Measurements from ENCODE around the gene TBC1D17.

Gene TBC1D17

GRCh38 chr19:49830766-49831165 lies 46.7 kb upstream of the TBC1D17 start:
- Histone ChIP-seq H2AFZ (ENCODE audit: low read length) (no peak overlapping the region), H3K36me3 (replicated peaks; ENCODE audit: insufficient read depth, low read length) (no peaks in the 10 kb centered on the region; the same call in 1 of the 2 replicates), H3K79me2 (ENCODE audit: low read length) (peaks cover 14% of the 10 kb centered on the region), H3K9me3 (replicated peaks; ENCODE audit: insufficient read depth, low read length) (no peaks in the 10 kb centered on the region), H3K4me2 (ENCODE audit: low read depth, low read length) (no peak overlapping the region), H3F3A (ENCODE audit: insufficient read depth, low read length) (no peaks in the 10 kb centered on the region), H4K20me1 (ENCODE audit: insufficient read depth, low read length) (no peaks in the 10 kb centered on the region), H3K27ac (ENCODE audit: low read length) (no peak overlapping the region), H3K9me2 (replicated peaks; ENCODE audit: insufficient read depth, low read length) (no peaks in the 10 kb centered on the region), H3K9ac (ENCODE audit: low read length) (no peak overlapping the region), H3K27me3 (replicated peaks; ENCODE audit: insufficient read depth, low read length) (no peaks in the 10 kb centered on the region), H3K4me1 (ENCODE audit: low read length) (no peaks in the 10 kb centered on the region), H3K4me3 (ENCODE audit: low read length) (no peak overlapping the region)
- no peak for DNase-seq
- TF ChIP-seq CTCF (IDR thresholded peaks at IDR 0.05; ENCODE audit: low read length) (no peak), EZH2 (optimal IDR thresholded peaks at IDR 0.05; ENCODE audit: low read depth, low read length) (no peak), EZH2phosphoT487 (IDR thresholded peaks at IDR 0.05; ENCODE audit: low read length) (no peak)

DNA sequence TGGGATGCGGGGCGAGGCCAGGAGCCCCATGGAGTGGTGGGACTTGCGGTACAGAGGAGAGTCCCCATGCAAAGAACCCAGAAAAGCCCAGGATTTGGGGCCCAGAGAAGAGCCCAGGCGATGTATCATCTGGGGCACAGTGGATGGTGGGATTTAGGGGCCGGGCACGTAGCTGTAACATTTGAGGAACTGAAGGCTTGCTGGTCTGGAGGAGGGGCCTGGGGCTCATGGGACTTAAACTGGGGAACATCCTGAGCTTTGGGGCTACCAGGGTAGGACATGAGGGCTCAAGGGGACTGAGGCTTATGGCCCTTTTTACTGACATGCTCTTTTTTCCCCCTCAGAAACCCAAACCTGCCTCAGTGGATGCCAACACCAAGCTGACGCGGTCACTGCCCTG lies 45.9 kb upstream of the TBC1D17 start:
- H3K36me3 ChIP-seq (replicated peaks; ENCODE audit: insufficient read depth, low read length) = no peaks in the 10 kb centered on the region
- H3K4me2 ChIP-seq (ENCODE audit: low read depth, low read length) = no peak overlapping the region
- peaks cover 8% of the 10 kb centered on the region for H3K79me2 ChIP-seq (ENCODE audit: low read length)
- TF ChIP-seq EZH2 (optimal IDR thresholded peaks at IDR 0.05; ENCODE audit: low read depth, low read length) (no peak), CTCF (IDR thresholded peaks at IDR 0.05; ENCODE audit: low read length) (no peak), EZH2phosphoT487 (IDR thresholded peaks at IDR 0.05; ENCODE audit: low read length) (no peak)
- no peaks in the 10 kb centered on the region for H3K27me3 ChIP-seq (replicated peaks; ENCODE audit: insufficient read depth, low read length)
- no peaks in the 10 kb centered on the region for H3K4me1 ChIP-seq (ENCODE audit: low read length)
- DNase-seq = no peak
- no peak overlapping the region for H2AFZ ChIP-seq (ENCODE audit: low read length)
- no peaks in the 10 kb centered on the region for H4K20me1 ChIP-seq (ENCODE audit: insufficient read depth, low read length)
- no peaks in the 10 kb centered on the region for H3K9me2 ChIP-seq (replicated peaks; ENCODE audit: insufficient read depth, low read length)
- H3K9me3 ChIP-seq (replicated peaks; ENCODE audit: insufficient read depth, low read length) = no peaks in the 10 kb centered on the region
- no peaks in the 10 kb centered on the region for H3F3A ChIP-seq (ENCODE audit: insufficient read depth, low read length)
- H3K9ac ChIP-seq (ENCODE audit: low read length) = no peak overlapping the region
- H3K4me3 ChIP-seq (ENCODE audit: low read length) = no peak overlapping the region
- no peak overlapping the region for H3K27ac ChIP-seq (ENCODE audit: low read length)

DNA sequence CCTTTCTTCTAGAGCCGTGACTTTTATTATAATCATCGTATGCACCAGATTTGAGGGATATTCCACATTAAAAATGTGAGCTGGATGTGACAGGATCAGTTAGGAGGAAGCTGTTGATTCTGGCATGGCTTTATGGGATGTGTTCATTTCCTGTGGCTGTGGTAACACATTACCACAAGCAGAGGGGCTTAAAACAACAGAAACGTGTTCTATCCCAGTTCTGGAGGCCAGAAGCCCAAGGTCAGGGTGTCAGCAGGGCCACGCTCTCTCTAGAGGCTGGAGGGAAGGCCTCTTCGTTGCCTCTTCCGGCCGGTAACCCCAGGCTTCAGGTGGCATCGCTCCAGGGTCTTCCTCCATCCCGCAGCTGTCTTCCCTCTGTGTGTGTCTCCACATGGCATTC lies 44.9 kb upstream of the TBC1D17 start:
- Histone ChIP-seq H3K4me3 (ENCODE audit: low read length) (no peak overlapping the region), H3K9me3 (replicated peaks; ENCODE audit: insufficient read depth, low read length) (no peaks in the 10 kb centered on the region), H3K4me1 (ENCODE audit: low read length) (no peaks in the 10 kb centered on the region), H3F3A (ENCODE audit: insufficient read depth, low read length) (no peaks in the 10 kb centered on the region), H3K9me2 (replicated peaks; ENCODE audit: insufficient read depth, low read length) (no peaks in the 10 kb centered on the region), H3K27me3 (replicated peaks; ENCODE audit: insufficient read depth, low read length) (no peaks in the 10 kb centered on the region), H3K79me2 (ENCODE audit: low read length) (peaks cover under 1% of the 10 kb centered on the region; the same call in 1 of the 2 replicates), H3K9ac (ENCODE audit: low read length) (no peak overlapping the region), H4K20me1 (ENCODE audit: insufficient read depth, low read length) (no peaks in the 10 kb centered on the region), H3K36me3 (replicated peaks; ENCODE audit: insufficient read depth, low read length) (no peaks in the 10 kb centered on the region), H2AFZ (ENCODE audit: low read length) (no peak overlapping the region), H3K4me2 (ENCODE audit: low read depth, low read length) (no peak overlapping the region), H3K27ac (ENCODE audit: low read length) (no peak overlapping the region)
- DNase-seq = no peak
- TF ChIP-seq CTCF (IDR thresholded peaks at IDR 0.05; ENCODE audit: low read length) (no peak), EZH2phosphoT487 (IDR thresholded peaks at IDR 0.05; ENCODE audit: low read length) (no peak), EZH2 (optimal IDR thresholded peaks at IDR 0.05; ENCODE audit: low read depth, low read length) (no peak)

Measured in MM.1S (cell line).